Endothelial cell of umbilical vein (primary cell): Measurements from ENCODE around the gene TIA1. TPM values are rescaled to one million over a fixed set of nuclear protein-coding genes. Genes with fewer than 3 reads are reported as not detected.

Experiments
- BruUV-seq: library from RNA; stranded (reverse); fragments of 400-500 nt; replicated peaks from 2 replicates; lab custom pipeline; 2021; lab: Mats Ljungman, UMichigan
- CTCF ChIA-PET: fragments of 300-600, 350-600 bp; sonication (Branson Sonifier 250); formaldehyde crosslinking; loops from one replicate; lab custom pipeline; 2021; ENCODE audit warnings: antibody characterized with exemption, inconsistent platforms; lab: Charles Lee
- POLR2A ChIA-PET: fragments of 300-600, 350-600 bp; sonication (Branson Sonifier 250); formaldehyde crosslinking; loops from one replicate; lab custom pipeline; 2021; ENCODE audit warnings: antibody characterized with exemption, inconsistent platforms; lab: Charles Lee
- DNase-seq: peaks from one replicate; pipeline ENCODE4 v3.0.0-alpha.2; 2011; ENCODE audit warnings: low read depth, low spot score
- FAIRE-seq: peaks from 2 replicates; lab custom pipeline; 2011; peaks lifted over from hg19 to GRCh38; lab: Jason Lieb, UNC
- H2AFZ ChIP-seq: 2 replicates; pipeline ENCODE4 v1.6.0; 2012; ENCODE audit warnings: low read depth, low read length, control low read depth, inconsistent platforms
- H3K27ac ChIP-seq: 2 replicates; pipeline ENCODE4 v1.5.1; 2011; ENCODE audit warnings: low read depth, mild to moderate bottlenecking, control low read depth, low read length, moderate library complexity; ENCODE audit not compliant: insufficient read depth
- H3K27me3 ChIP-seq, 2 experiments: 2 replicates each; pipeline versions ENCODE4 v1.6.0 to v1.6.1; 2011; ENCODE audit warnings: low read length in 2 of 2, mixed read lengths in 1 of 2; ENCODE audit not compliant: control insufficient read depth in 2 of 2, insufficient read depth in 2 of 2
- H3K36me3 ChIP-seq, 2 experiments: 2 replicates in 1 of 2; 3 replicates in 1 of 2; pipeline ENCODE4 v1.5.1; 2011; ENCODE audit warnings: low read length in 2 of 2, mild to moderate bottlenecking in 1 of 2, moderate library complexity in 1 of 2; ENCODE audit not compliant: control insufficient read depth in 2 of 2, insufficient read depth in 2 of 2; ENCODE audit errors: extremely low read depth in 1 of 2
- H3K4me1 ChIP-seq: 3 replicates; pipeline ENCODE4 v1.5.1; 2011; ENCODE audit warnings: mild to moderate bottlenecking, low read length; ENCODE audit not compliant: control insufficient read depth, insufficient read depth; ENCODE audit errors: extremely low read depth
- H3K4me2 ChIP-seq: 2 replicates; pipeline ENCODE4 v1.6.1; 2011; ENCODE audit warnings: low read length, control low read depth, mixed read lengths; ENCODE audit not compliant: insufficient read depth
- H3K4me3 ChIP-seq, 3 experiments: fragments of 200-600 bp in 1 of 3; sonication (generic), shearing (Covaris generic) in 1 of 3; replicated peaks in 1 of 3; 2 replicates each; pipeline ENCODE4 v1.5.1; 2011 to 2016; ENCODE audit warnings: control low read depth in 3 of 3, low read length in 3 of 3, mild to moderate bottlenecking in 2 of 3, inconsistent platforms in 1 of 3, low read depth in 1 of 3, moderate library complexity in 1 of 3; ENCODE audit not compliant: insufficient read depth in 1 of 3
- H3K79me2 ChIP-seq: 2 replicates; pipeline ENCODE4 v1.6.0; 2012; ENCODE audit warnings: low read length, inconsistent platforms; ENCODE audit not compliant: control insufficient read depth, insufficient read depth
- H3K9ac ChIP-seq: replicated peaks from 2 replicates; pipeline ENCODE3; 2011; ENCODE audit warnings: low read length, control low read depth; ENCODE audit not compliant: insufficient read depth; ENCODE audit errors: extremely low read depth
- H3K9me1 ChIP-seq: replicated peaks from 3 replicates; pipeline ENCODE4 v1.6.0; 2011; ENCODE audit warnings: mild to moderate bottlenecking, low read length; ENCODE audit not compliant: control insufficient read depth, insufficient read depth; ENCODE audit errors: extremely low read depth
- H3K9me3 ChIP-seq: replicated peaks from 2 replicates; pipeline ENCODE4 v1.5.1; 2012; ENCODE audit warnings: low read length, inconsistent platforms; ENCODE audit not compliant: control insufficient read depth, insufficient read depth
- H4K20me1 ChIP-seq: replicated peaks from 2 replicates; pipeline ENCODE3; 2011; ENCODE audit warnings: mild to moderate bottlenecking, low read length; ENCODE audit not compliant: control insufficient read depth, insufficient read depth; ENCODE audit errors: extremely low read depth
- EZH2 ChIP-seq: IDR thresholded peaks from 2 replicates; pipeline ENCODE4 v1.6.1; 2012; ENCODE audit warnings: borderline replicate concordance, low read depth, mild to moderate bottlenecking, moderate library complexity, low read length, inconsistent platforms; ENCODE audit not compliant: severe bottlenecking
- FOS ChIP-seq: IDR thresholded peaks from 2 replicates; pipeline ENCODE4 v1.6.1; 2011; ENCODE audit warnings: mild to moderate bottlenecking, low read length, moderate library complexity, borderline replicate concordance; ENCODE audit not compliant: insufficient read depth
- GATA2 ChIP-seq: IDR thresholded peaks from 2 replicates; pipeline ENCODE4 v1.7.0; 2011; ENCODE audit warnings: low read depth, mild to moderate bottlenecking, moderate library complexity, mixed read lengths, low read length; ENCODE audit not compliant: insufficient read length, insufficient read depth
- JUN ChIP-seq: IDR thresholded peaks from 2 replicates; pipeline ENCODE4 v1.6.1; 2011; ENCODE audit warnings: borderline replicate concordance, low read depth; ENCODE audit not compliant: insufficient read length, insufficient read depth
- MYC ChIP-seq: IDR thresholded peaks from one replicate; pipeline ENCODE4 v1.6.1; 2011; ENCODE audit warnings: mild to moderate bottlenecking, low read depth, low read length
- POLR2A ChIP-seq: IDR thresholded peaks from 2 replicates; pipeline ENCODE4 v1.6.1; 2012; ENCODE audit warnings: low read depth, mild to moderate bottlenecking, control low read depth, low read length
- POLR2AphosphoS5 ChIP-seq: IDR thresholded peaks from 2 replicates; pipeline ENCODE4 v1.6.1; 2012; ENCODE audit warnings: low read depth, mild to moderate bottlenecking, control low read depth, low read length, moderate library complexity; ENCODE audit not compliant: insufficient read depth
- dilution Hi-C: fragments of 300-500 bp; cut with MboI; formaldehyde crosslinking; loops from one replicate; pipeline ENCODE4 v1.15.0; 2019; ENCODE audit warnings: low sequenced_read_pairs; ENCODE audit not compliant: extremely low pct_ligation_motif_present
- intact Hi-C: fragments of 100-400 bp; cut with micrococcal nuclease; formaldehyde crosslinking; loops from one replicate; pipeline ENCODE4 v1.10.0; 2022
- polyA plus RNA-seq, 4 experiments: library from polyadenylated mRNA; depleted of rRNA in 3 of 4; stranded (reverse) in 3 of 4; unstranded in 1 of 4; fragments of >200 nt; gene quantifications; 2 replicates each; pipeline versions ENCODE4 v1.2.1 to v1.2.3, GENCODE V29; 2011 to 2012; ENCODE audit warnings: missing spikeins in 1 of 4
- total RNA-seq: library from RNA; stranded (reverse); gene quantifications from 2 replicates; pipeline ENCODE4 v1.2.3, GENCODE V29; 2021
- TF ChIP-seq, protein P1 (sequence below): IDR thresholded peaks from 2 replicates; pipeline ENCODE4 v1.6.1; 2011; ENCODE audit not compliant: insufficient read depth, insufficient read length
- TF ChIP-seq, protein P2 (sequence below), 2 donors: IDR thresholded peaks; 1 replicate in 1 of 2; 2 replicates in 1 of 2; pipeline ENCODE4 v1.5.1; 2011; ENCODE audit warnings: low read length in 2 of 2, mild to moderate bottlenecking in 2 of 2, moderate library complexity in 2 of 2, control low read depth in 1 of 2, inconsistent platforms in 1 of 2, low read depth in 1 of 2; ENCODE audit not compliant: insufficient read depth in 1 of 2; ENCODE audit errors: extremely low read depth in 1 of 2

The TIA1 gene
- total and polyA plus RNA-seq, 2 donors (not counting 3 experiments of a cell fraction or from before 2014, with no cell fraction given): 60.2 to 163 TPM

DNA sequence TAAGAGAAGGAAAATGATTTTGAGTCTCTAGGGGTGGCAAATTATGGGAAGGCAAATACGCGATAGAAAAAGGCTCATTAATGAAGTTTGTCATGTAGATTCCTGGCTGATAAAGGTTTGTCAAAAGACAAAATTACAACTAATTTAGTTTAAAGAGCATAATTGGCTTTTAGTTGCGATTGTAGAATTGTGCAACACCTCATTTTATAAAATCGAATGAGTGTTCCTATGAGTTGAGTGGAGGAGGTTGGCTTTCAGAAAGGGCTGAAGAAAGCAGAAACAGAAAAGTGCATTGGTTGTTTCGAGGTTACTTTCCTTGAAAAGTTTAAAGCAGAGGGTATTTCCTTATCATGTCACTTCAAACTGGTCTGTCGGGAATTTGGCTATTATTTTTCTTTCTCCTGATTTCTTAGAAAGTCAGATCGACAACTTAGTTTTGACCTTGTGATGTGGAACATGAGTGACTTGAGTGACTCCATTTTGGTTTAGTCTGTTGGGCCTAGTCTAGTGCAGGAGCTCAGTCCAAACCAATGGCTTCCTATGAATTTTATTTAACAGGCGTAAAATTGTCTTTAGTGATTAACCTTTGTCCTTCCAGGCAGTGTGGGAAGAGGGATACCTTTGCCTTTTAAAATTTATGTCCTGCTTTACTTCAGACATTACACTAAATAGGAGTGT lies 7.3 kb upstream of the TIA1 start:
- H3K9me3 ChIP-seq: no peaks in the 10 kb centered on the region
- CTCF ChIA-PET: interaction anchor here (0.8 kb wide), 1 partner anchor 9 kb away, joined by 3 read pairs; no protein-coding TSS in a partner anchor
- H3K4me2 ChIP-seq: no peak overlapping the region
- no peaks in the 10 kb centered on the region for H3K27me3 ChIP-seq
- dilution Hi-C loops (no loop called here), intact Hi-C loops (loop anchor here (5.0 kb wide), 1 partner anchor 812 kb away; the partner anchor contains the start of gene NAGK)
- POLR2A ChIA-PET: no interaction called here
- H3K79me2 ChIP-seq: no peaks in the 10 kb centered on the region
- H4K20me1 ChIP-seq: no peaks in the 10 kb centered on the region
- DNase-seq (no peak), FAIRE-seq (no peak)
- BruUV-seq: no TSS peak
- H3K27ac ChIP-seq: no peak overlapping the region
- H2AFZ ChIP-seq: no peak overlapping the region
- H3K9me1 ChIP-seq: no peaks in the 10 kb centered on the region
- H3K4me1 ChIP-seq: peaks cover 4% of the 10 kb centered on the region
- no peak for TF ChIP-seq GATA2
- TF ChIP-seq MYC: no peak
- no peak for TF ChIP-seq JUN
- TF ChIP-seq, protein P1, sequence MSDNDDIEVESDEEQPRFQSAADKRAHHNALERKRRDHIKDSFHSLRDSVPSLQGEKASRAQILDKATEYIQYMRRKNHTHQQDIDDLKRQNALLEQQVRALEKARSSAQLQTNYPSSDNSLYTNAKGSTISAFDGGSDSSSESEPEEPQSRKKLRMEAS: no peak
- no peak for TF ChIP-seq POLR2A
- no peak for TF ChIP-seq POLR2AphosphoS5
- TF ChIP-seq EZH2: no peak
- TF ChIP-seq, protein P2, sequence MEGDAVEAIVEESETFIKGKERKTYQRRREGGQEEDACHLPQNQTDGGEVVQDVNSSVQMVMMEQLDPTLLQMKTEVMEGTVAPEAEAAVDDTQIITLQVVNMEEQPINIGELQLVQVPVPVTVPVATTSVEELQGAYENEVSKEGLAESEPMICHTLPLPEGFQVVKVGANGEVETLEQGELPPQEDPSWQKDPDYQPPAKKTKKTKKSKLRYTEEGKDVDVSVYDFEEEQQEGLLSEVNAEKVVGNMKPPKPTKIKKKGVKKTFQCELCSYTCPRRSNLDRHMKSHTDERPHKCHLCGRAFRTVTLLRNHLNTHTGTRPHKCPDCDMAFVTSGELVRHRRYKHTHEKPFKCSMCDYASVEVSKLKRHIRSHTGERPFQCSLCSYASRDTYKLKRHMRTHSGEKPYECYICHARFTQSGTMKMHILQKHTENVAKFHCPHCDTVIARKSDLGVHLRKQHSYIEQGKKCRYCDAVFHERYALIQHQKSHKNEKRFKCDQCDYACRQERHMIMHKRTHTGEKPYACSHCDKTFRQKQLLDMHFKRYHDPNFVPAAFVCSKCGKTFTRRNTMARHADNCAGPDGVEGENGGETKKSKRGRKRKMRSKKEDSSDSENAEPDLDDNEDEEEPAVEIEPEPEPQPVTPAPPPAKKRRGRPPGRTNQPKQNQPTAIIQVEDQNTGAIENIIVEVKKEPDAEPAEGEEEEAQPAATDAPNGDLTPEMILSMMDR (IDR thresholded peaks at IDR 0.05; ENCODE audit: extremely low read depth in 1 of 2, insufficient read depth in 1 of 2, low read depth in 1 of 2, low read length in 2 of 2): no peak
- no peak for TF ChIP-seq FOS
- no peak overlapping the region for H3K4me3 ChIP-seq
- no peaks in the 10 kb centered on the region for H3K36me3 ChIP-seq
- H3K9ac ChIP-seq: no peak overlapping the region
